Measurements from ENCODE around the gene ENHO. TPM values are rescaled to one million over a fixed set of nuclear protein-coding genes. Genes with fewer than 3 reads are reported as not detected.

ENHO gene
- total and polyA plus RNA-seq, 3 donors from 2014 or later: 24.7 to 31.2 (median 25.7) TPM

DNA sequence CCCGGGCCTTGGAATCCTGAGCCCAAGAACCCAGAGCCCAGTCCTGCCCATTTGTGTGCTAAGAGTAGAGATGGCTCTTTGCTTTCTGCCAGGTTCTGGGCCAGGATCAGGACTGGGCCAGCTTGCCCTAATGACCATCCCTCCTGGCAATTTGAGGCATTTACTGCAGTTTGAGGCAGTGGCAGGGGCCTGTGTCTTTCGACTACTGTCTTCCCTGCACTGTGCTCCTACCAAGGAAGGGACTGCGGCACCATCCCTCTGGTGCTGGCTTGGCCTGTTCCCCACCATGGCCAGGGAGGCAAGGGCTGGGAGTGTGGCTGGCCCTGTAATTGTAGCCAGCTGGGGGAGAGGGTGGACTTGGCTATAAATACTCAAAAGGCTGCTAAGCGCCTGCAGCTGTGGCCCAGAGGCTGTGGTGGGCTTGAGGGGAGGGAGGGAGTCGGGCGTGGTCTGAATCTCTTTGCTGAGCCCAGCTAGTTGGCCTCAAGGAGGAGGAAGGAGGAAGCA lies 4.6 kb downstream of the ENHO start:
- H3K27ac ChIP-seq: no peak overlapping the region
- no peaks in the 10 kb centered on the region for H3K27me3 ChIP-seq
- no peaks in the 10 kb centered on the region for H3K9me3 ChIP-seq
- H3K4me3 ChIP-seq: no peak overlapping the region
- peaks cover 9% of the 10 kb centered on the region for H3K4me1 ChIP-seq
- DNase-seq: no peak
- TF ChIP-seq POLR2A (IDR thresholded peaks at IDR 0.05): no peak
- TF ChIP-seq, protein P1, sequence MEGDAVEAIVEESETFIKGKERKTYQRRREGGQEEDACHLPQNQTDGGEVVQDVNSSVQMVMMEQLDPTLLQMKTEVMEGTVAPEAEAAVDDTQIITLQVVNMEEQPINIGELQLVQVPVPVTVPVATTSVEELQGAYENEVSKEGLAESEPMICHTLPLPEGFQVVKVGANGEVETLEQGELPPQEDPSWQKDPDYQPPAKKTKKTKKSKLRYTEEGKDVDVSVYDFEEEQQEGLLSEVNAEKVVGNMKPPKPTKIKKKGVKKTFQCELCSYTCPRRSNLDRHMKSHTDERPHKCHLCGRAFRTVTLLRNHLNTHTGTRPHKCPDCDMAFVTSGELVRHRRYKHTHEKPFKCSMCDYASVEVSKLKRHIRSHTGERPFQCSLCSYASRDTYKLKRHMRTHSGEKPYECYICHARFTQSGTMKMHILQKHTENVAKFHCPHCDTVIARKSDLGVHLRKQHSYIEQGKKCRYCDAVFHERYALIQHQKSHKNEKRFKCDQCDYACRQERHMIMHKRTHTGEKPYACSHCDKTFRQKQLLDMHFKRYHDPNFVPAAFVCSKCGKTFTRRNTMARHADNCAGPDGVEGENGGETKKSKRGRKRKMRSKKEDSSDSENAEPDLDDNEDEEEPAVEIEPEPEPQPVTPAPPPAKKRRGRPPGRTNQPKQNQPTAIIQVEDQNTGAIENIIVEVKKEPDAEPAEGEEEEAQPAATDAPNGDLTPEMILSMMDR (IDR thresholded peaks at IDR 0.05): no peak
- intact Hi-C loops (cut with DNase I; ENCODE audit: low total_unique reads): no loop called here
- WGBS, 2 donors: 76 to 78% methylated on average over 5 to 6 of the region's 6 CpGs
- H3K36me3 ChIP-seq (ENCODE audit: low read depth, missing control alignments): no peaks in the 10 kb centered on the region

- Histone ChIP-seq H3K27ac (no peak overlapping the region), H3K36me3 (ENCODE audit: low read depth, missing control alignments) (no peaks in the 10 kb centered on the region), H3K4me1 (peaks cover 18% of the 10 kb centered on the region), H3K4me3 (no peak overlapping the region), H3K27me3 (no peaks in the 10 kb centered on the region), H3K9me3 (no peaks in the 10 kb centered on the region)
- 86 to 92% methylated on average over 7 of the region's 7 CpGs for WGBS, 2 donors
- DNase-seq: no peak
- TF ChIP-seq POLR2A (IDR thresholded peaks at IDR 0.05): no peak
- TF ChIP-seq, protein P1 (IDR thresholded peaks at IDR 0.05): no peak
- intact Hi-C loops (cut with DNase I; ENCODE audit: low total_unique reads): no loop called here
Observed at GRCh38 chr9:34517185-34517584, 5.6 kb downstream of the ENHO start.

DNA sequence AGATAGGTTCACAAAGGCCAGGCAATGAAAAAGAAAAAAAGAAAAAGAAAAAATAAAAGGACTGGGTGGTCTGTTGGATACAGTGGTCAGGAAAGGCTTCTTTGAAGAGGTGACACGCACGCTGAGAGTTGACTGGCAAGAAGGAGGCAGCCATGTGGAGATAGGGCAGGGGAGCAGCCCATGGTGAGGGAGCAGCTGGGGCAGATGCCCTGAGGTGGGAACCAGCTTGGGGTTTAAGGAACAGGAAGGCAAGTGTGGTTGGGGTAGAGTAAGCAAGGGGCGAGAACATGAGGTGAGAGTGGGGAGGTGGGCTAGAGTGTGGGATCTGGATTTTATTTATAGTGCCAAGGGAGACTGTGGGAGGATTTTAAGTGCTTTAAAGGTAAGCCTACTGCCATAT lies 6.8 kb downstream of the ENHO start:
- no peak overlapping the region for H3K4me3 ChIP-seq
- no peak overlapping the region for H3K27ac ChIP-seq
- no peak for TF ChIP-seq POLR2A (IDR thresholded peaks at IDR 0.05)
- TF ChIP-seq, protein P1 (IDR thresholded peaks at IDR 0.05): no peak
- no peak for DNase-seq
- intact Hi-C loops (cut with DNase I; ENCODE audit: low total_unique reads): no loop called here
- WGBS, 2 donors: 87% methylated on average over 3 of the region's 3 CpGs
- H3K36me3 ChIP-seq (ENCODE audit: low read depth, missing control alignments): no peaks in the 10 kb centered on the region
- no peaks in the 10 kb centered on the region for H3K9me3 ChIP-seq
- H3K4me1 ChIP-seq: peaks cover 19% of the 10 kb centered on the region
- H3K27me3 ChIP-seq: no peaks in the 10 kb centered on the region

DNA sequence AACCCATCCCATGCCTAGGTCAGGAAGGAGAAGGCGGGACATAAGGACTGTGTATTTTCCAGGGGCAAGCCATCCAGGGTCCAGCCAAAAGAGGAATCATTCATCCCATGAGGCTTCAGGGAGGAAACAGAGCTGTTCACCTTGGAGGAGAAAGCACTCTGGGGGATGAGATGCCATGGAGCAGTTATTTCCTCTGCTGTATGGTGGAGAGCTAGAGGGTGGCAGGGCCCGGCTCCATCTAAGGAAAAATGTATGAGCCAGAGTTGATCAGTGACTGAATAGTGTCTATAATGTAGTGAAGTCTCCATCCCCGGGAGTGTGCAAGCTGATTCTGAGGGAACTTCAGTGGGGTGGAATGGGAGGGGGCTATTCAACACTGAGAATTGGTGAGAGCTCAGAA lies 8.0 kb downstream of the ENHO start:
- 94 to 95% methylated on average over 3 of the region's 3 CpGs for WGBS, 2 donors
- Histone ChIP-seq H3K4me1 (peaks cover 19% of the 10 kb centered on the region), H3K36me3 (ENCODE audit: low read depth, missing control alignments) (no peaks in the 10 kb centered on the region), H3K4me3 (no peak overlapping the region), H3K9me3 (no peaks in the 10 kb centered on the region), H3K27ac (no peak overlapping the region), H3K27me3 (no peaks in the 10 kb centered on the region)
- no peak for DNase-seq
- intact Hi-C loops (cut with DNase I; ENCODE audit: low total_unique reads): no loop called here
- TF ChIP-seq, protein P1 (IDR thresholded peaks at IDR 0.05): no peak

DNA sequence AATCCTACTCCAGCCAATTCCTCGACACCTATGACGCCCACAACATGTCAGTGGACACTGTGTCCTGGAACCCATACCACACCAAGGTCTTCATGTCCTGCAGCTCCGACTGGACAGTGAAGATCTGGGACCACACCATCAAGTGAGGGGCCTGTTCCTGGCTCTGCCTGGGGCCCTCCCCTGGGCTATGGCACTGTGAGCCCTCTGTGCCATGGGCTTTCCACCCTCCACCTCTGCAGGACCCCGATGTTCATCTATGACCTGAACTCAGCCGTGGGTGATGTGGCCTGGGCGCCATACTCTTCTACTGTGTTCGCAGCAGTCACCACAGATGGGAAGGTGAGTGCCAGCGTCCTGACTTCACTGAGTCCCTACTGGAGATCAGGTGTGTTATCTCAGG lies 8.4 kb downstream of the ENHO start:
- no peak for TF ChIP-seq POLR2A (IDR thresholded peaks at IDR 0.05)
- TF ChIP-seq, protein P1 (IDR thresholded peaks at IDR 0.05): no peak
- intact Hi-C loops (cut with DNase I; ENCODE audit: low total_unique reads): no loop called here
- Histone ChIP-seq H3K27ac (no peak overlapping the region), H3K4me3 (no peak overlapping the region), H3K4me1 (peaks cover 19% of the 10 kb centered on the region), H3K9me3 (no peaks in the 10 kb centered on the region), H3K36me3 (ENCODE audit: low read depth, missing control alignments) (no peaks in the 10 kb centered on the region), H3K27me3 (no peaks in the 10 kb centered on the region)
- DNase-seq: no peak
- 89 to 90% methylated on average over 2 to 8 of the region's 8 CpGs for WGBS, 2 donors

All from testis (tissue), 3 donors.